HepG2 (cell line): ENCODE results near the gene BCL2L13. TPM values are rescaled to one million over a fixed set of nuclear protein-coding genes. Genes with fewer than 3 reads are reported as not detected.
A peak's percentile ranks its signal among the peaks of the same experiment; 100 is the strongest.

ENCODE experiments used
- ATAC-seq: fragments of 200-7000 bp; cut with Tn5 transposase; 3 replicates; pipeline ENCODE4 v1.9.1; 2020; ENCODE audit warnings: mild to moderate bottlenecking, moderate library complexity
- BruUV-seq: library from RNA; stranded (reverse); fragments of 400-500 nt; replicated peaks from 2 replicates; lab custom pipeline; 2021; lab: Mats Ljungman, UMichigan
- CTCF ChIA-PET: fragments of 300-600 bp; formaldehyde crosslinking; extraction: SDS; loops from one replicate; lab custom pipeline; 2021; ENCODE audit warnings: low total read pairs, inconsistent platforms, low intra/inter-chr PET ratio; lab: Yijun Ruan, JAX
- POLR2A ChIA-PET: fragments of 350-600 bp; sonication (Branson Sonifier 250); formaldehyde crosslinking; loops from one replicate; lab custom pipeline; 2020; ENCODE audit warnings: antibody characterized with exemption, inconsistent platforms; lab: Yijun Ruan, JAX
- DNase-seq: peaks from one replicate; pipeline ENCODE4 v3.0.0-alpha.2; 2015; ENCODE audit warnings: low spot score
- FAIRE-seq: peaks from 3 replicates; lab custom pipeline; 2011; peaks lifted over from hg19 to GRCh38; lab: Jason Lieb, UNC
- H2AFZ ChIP-seq: one replicate; pipeline ENCODE4 v1.6.1; 2011; ENCODE audit warnings: low read length, inconsistent platforms
- H3K27ac ChIP-seq: fragments of 300-600 bp; 3 replicates; pipeline ENCODE4 v1.8.0; 2011; ENCODE audit warnings: mixed run types, mild to moderate bottlenecking, mixed read lengths, low read length, inconsistent platforms; ENCODE audit not compliant: insufficient read depth; ENCODE audit errors: extremely low read length
- H3K27me3 ChIP-seq, 2 experiments: fragments of 200-600 bp in 1 of 2; 2 replicates in 1 of 2; 3 replicates in 1 of 2; pipeline versions ENCODE4 v1.6.0 to v1.8.0; 2011; ENCODE audit warnings: low read length in 2 of 2, mild to moderate bottlenecking in 2 of 2, moderate library complexity in 2 of 2, inconsistent platforms in 1 of 2; ENCODE audit not compliant: insufficient read depth in 2 of 2, control insufficient read depth in 1 of 2
- H3K36me3 ChIP-seq, 2 experiments: fragments of 200-600 bp in 1 of 2; replicated peaks in 1 of 2; 2 replicates in 1 of 2; 3 replicates in 1 of 2; pipeline versions ENCODE4 v1.5.1 to v1.8.0; 2011; ENCODE audit warnings: low read length in 2 of 2, inconsistent platforms in 1 of 2; ENCODE audit not compliant: insufficient read depth in 2 of 2, control insufficient read depth in 1 of 2
- H3K4me1 ChIP-seq: 2 replicates; pipeline ENCODE4 v1.5.1; 2012; ENCODE audit warnings: low read length, inconsistent platforms; ENCODE audit not compliant: insufficient read depth
- H3K4me2 ChIP-seq: 2 replicates; pipeline ENCODE4 v1.6.0; 2011; ENCODE audit warnings: low read depth, low read length, inconsistent platforms
- H3K4me3 ChIP-seq, 3 experiments: fragments of 200-600 bp in 1 of 3; sonication (generic), shearing (Covaris generic) in 1 of 3; replicated peaks in 1 of 3; 2 replicates each; pipeline ENCODE4 v1.5.1; 2011 to 2016; ENCODE audit warnings: low read length in 3 of 3, inconsistent platforms in 2 of 3, low read depth in 2 of 3, mild to moderate bottlenecking in 2 of 3, control low read depth in 1 of 3, mixed read lengths in 1 of 3; ENCODE audit not compliant: insufficient read depth in 1 of 3
- H3K79me2 ChIP-seq: one replicate; pipeline ENCODE4 v1.6.1; 2011; ENCODE audit warnings: low read length, inconsistent platforms; ENCODE audit not compliant: insufficient read depth
- H3K9ac ChIP-seq: 2 replicates; pipeline ENCODE4 v1.6.0; 2011; ENCODE audit warnings: mild to moderate bottlenecking, low read depth, low read length, inconsistent platforms; ENCODE audit not compliant: insufficient read depth
- H3K9me3 ChIP-seq: 2 replicates; pipeline ENCODE4 v1.5.1; 2012; ENCODE audit warnings: mild to moderate bottlenecking, low read length
- H4K20me1 ChIP-seq: 2 replicates; pipeline ENCODE4 v1.6.0; 2011; ENCODE audit warnings: inconsistent platforms, mild to moderate bottlenecking, low read length, moderate library complexity; ENCODE audit not compliant: insufficient read depth
- ERF ChIP-seq: IDR thresholded peaks from 2 replicates; pipeline ENCODE4 v1.6.1; 2018; ENCODE audit warnings: missing biosample characterization, missing genetic modification reagents
- WGBS: methylation state at CpG from one replicate; pipeline ENCODE4 v1.1.6; 2017; ENCODE audit warnings: low lambda C conversion rate; 5-methylcytosine and 5-hydroxymethylcytosine counted together
- in situ Hi-C: cut with HindIII; loops from 2 replicates; pipeline ENCODE4 v1.10.0; 2017; ENCODE audit warnings: low pct_unique_long_range_greater_than_20kb; ENCODE audit not compliant: extremely low pct_ligation_motif_present
- intact Hi-C: fragments of 100-400 bp; cut with micrococcal nuclease; formaldehyde crosslinking; loops from one replicate; pipeline ENCODE4 v1.10.0; 2022; ENCODE audit not compliant: unreplicated experiment
- polyA plus RNA-seq, 8 experiments: library from polyadenylated mRNA; depleted of rRNA in 3 of 8; stranded (reverse) in 7 of 8; unstranded in 1 of 8; fragments of >200 nt; fragmentation: Illumina TruSeq in 4 of 8; extraction: Trizol in 4 of 8; gene quantifications; 2 replicates each; pipeline versions ENCODE4 v1.2.1 to v1.2.3, GENCODE V29; 2011 to 2016; ENCODE audit warnings: low read depth in 4 of 8, missing spikeins in 1 of 8, mixed read lengths in 1 of 8; ENCODE audit not compliant: insufficient read depth in 1 of 8
- total RNA-seq, 5 experiments: library from RNA; depleted of rRNA; stranded (reverse); fragments of >200 nt; fragmentation: Illumina TruSeq; extraction: Trizol; gene quantifications; 2 replicates each; pipeline ENCODE4 v1.2.3, GENCODE V29; 2016; ENCODE audit warnings: low read depth in 1 of 5
- TF ChIP-seq, protein P1 (sequence below): sonication (generic); formaldehyde crosslinking; IDR thresholded peaks from 2 replicates; pipeline ENCODE4 v1.5.1; 2020; ENCODE audit warnings: mild to moderate bottlenecking, missing genetic modification reagents, moderate library complexity

BCL2L13 gene
- total and polyA plus RNA-seq, 2 of the 13 experiments (the other 11 are each of a cell fraction or from before 2014, with no cell fraction given) = 13.5 to 14.6 TPM

DNA sequence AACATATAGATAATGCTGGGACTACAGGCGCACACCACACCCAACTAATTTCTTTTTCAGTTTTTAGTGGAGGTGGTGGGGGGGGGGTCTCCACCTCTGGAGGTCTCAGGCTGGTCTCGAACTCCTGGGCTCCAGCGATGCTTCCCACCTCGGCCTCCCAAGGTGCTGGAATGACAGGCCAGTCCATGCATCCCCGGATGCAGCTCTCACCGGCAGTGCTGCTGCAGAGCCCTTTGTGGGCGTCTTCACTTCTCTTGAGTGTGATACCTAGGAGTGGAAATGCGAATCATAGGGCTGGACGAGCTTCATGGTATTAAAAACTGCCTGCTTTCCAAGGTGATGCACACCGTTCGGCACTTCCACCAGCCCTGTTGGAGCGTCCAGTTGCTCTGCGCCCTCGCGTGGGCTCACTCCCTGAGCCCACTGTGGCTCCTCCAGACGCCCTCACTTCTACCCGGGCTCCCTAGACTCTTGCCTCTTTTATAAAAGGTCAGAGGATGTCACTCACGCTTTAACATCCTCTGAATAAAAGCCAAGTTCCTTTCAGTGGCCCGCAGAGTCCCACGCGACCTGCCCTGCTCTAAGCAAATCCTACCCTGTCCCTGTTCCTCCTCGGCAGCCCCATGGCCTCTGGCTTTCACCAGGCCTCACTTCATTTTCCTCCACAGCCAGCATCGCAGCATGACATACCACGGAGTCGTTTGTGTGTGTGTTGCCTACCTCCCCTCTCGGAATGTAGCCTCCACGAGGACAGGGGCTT lies 136.5 kb downstream of the BCL2L13 start:
- Histone ChIP-seq H3K9me3 (no peaks in the 10 kb centered on the region), H3K9ac (peak overlapping the region; percentile 85), H3K4me1 (peaks cover 64% of the 10 kb centered on the region), H2AFZ (no peak overlapping the region), H3K27ac (no peak overlapping the region), H3K4me2 (peak overlapping the region; percentile 86), H3K79me2 (peaks cover 30% of the 10 kb centered on the region), H4K20me1 (no peaks in the 10 kb centered on the region), H3K27me3 (no peaks in the 10 kb centered on the region; a peak in 1 of 5 replicates), H3K4me3 (peak overlapping the region; percentile 63 to 89 (median 83)), H3K36me3 (no peaks in the 10 kb centered on the region; a peak in 1 of 5 replicates)
- BruUV-seq = no TSS peak
- 73% methylated on average over 23 of the region's 27 CpGs for WGBS
- no peak for ATAC-seq
- intact Hi-C loops (no loop called here), in situ Hi-C loops (no loop called here)
- no peak for DNase-seq
- TF ChIP-seq, protein P1, sequence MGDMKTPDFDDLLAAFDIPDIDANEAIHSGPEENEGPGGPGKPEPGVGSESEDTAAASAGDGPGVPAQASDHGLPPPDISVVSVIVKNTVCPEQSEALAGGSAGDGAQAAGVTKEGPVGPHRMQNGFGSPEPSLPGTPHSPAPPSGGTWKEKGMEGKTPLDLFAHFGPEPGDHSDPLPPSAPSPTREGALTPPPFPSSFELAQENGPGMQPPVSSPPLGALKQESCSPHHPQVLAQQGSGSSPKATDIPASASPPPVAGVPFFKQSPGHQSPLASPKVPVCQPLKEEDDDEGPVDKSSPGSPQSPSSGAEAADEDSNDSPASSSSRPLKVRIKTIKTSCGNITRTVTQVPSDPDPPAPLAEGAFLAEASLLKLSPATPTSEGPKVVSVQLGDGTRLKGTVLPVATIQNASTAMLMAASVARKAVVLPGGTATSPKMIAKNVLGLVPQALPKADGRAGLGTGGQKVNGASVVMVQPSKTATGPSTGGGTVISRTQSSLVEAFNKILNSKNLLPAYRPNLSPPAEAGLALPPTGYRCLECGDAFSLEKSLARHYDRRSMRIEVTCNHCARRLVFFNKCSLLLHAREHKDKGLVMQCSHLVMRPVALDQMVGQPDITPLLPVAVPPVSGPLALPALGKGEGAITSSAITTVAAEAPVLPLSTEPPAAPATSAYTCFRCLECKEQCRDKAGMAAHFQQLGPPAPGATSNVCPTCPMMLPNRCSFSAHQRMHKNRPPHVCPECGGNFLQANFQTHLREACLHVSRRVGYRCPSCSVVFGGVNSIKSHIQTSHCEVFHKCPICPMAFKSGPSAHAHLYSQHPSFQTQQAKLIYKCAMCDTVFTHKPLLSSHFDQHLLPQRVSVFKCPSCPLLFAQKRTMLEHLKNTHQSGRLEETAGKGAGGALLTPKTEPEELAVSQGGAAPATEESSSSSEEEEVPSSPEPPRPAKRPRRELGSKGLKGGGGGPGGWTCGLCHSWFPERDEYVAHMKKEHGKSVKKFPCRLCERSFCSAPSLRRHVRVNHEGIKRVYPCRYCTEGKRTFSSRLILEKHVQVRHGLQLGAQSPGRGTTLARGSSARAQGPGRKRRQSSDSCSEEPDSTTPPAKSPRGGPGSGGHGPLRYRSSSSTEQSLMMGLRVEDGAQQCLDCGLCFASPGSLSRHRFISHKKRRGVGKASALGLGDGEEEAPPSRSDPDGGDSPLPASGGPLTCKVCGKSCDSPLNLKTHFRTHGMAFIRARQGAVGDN = peak; percentile 30
- no peak for TF ChIP-seq ERF (CRISPR knock-in tag)
- POLR2A ChIA-PET = interaction anchor here (1.4 to 3.7 kb wide), 2 partner anchors 10 kb away, joined by 3 to 15 read pairs; no protein-coding TSS in a partner anchor
- no peak for FAIRE-seq
- CTCF ChIA-PET = no interaction called here
